HG02798 (cell line): ENCODE measurements around the gene TPD52L1.
A peak's percentile ranks its signal among the peaks of the same experiment; 100 is the strongest.
"Not testable (repeated sequence)": the region's sequence is repeated elsewhere in the genome, so short reads cannot be mapped to it uniquely, and the experiment has no call there.

Experiments
- ATAC-seq: cut with Tn5 transposase; IDR thresholded peaks from one replicate; pipeline ENCODE4 v1.9.1; 2021; ENCODE audit warnings: mild to moderate bottlenecking; ENCODE audit not compliant: unreplicated experiment, poor library complexity

Gene TPD52L1

DNA sequence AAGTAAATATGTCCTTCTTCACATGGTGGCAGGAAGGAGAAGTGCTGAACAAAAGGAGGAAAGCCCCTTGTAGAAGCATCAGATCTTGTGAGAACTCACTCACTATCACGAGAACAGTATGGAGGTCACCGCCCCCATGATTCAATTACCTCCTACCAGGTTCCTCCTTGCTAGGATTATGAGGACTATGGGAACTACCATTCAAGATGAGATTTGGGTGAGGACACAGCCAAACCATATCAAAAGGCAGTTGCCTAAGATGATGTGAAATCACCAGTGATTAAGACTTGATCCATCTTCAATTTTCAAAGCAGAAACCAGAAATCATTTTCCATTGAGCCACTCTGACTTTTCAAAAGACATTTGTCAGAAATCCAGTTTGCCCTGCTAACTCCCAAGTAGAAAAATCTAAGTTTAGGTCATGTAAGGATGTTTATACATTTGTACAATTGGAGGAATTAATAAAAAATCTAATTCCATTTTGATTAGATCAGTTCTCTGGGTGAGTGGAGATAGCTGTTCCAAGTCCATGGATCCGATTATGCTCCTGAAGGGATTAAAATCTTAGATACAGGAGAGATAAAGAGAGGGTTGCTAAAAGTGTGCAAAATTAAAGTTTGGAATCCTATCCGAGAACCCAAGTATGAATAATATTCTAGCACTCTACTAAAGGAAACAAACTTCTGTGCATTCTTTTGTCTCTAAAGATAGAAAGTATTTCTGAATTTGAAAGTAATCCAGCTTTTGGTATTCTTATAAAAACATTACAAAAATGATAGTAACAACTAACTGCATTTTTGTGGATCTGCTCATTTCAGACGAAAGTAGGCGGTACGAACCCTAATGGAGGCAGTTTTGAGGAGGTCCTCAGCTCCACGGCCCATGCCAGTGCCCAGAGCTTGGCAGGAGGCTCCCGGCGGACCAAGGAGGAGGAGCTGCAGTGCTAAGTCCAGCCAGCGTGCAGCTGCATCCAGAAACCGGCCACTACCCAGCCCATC lies 108.7 kb downstream of the TPD52L1 start:
- ATAC-seq: no peak

DNA sequence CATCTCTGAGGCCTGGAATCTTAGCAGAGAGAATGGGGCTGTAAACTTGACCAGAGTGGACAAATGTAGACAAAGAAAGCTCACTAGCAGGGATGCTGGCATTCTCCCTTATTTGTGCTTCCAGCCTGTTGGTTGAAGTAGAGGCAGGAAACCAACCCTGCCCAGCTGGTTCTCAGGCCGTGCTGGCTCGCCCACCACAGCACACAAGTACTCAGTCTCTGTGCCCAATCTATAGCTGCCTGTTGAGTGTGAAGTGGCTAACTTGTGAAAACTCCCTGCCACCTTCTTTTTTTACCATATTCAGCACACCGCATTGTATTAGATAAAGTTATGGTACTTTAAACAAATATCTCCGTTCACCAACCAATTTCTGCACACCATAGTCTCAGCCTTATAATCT lies 110.9 kb downstream of the TPD52L1 start:
- no peak for ATAC-seq

GRCh38 chr6:125267806-125268523 lies 114.4 kb downstream of the TPD52L1 start:
- ATAC-seq: no peak

DNA sequence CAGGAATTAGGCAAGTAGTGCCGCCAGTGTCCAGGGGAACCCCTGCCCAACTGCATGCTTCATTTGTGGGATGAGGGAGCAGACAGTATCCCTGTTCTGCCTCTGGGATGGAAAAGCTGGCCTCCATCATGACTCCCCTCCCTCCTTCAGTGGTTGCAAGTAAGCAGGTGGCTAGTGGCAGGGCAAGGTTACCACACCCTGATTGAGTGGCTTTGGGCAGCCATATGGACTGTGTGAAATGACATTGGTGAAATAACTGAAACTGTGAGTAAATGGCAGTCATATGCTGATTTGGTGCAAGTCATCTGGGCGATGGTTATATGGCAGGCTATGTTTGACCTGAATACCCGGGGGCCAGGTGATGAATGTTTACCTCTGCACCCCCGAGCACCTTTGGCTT lies 115.2 kb downstream of the TPD52L1 start:
- ATAC-seq: no peak

- no peak for ATAC-seq
Observed at GRCh38 chr6:125269328-125269985, 115.9 kb downstream of the TPD52L1 start.

DNA sequence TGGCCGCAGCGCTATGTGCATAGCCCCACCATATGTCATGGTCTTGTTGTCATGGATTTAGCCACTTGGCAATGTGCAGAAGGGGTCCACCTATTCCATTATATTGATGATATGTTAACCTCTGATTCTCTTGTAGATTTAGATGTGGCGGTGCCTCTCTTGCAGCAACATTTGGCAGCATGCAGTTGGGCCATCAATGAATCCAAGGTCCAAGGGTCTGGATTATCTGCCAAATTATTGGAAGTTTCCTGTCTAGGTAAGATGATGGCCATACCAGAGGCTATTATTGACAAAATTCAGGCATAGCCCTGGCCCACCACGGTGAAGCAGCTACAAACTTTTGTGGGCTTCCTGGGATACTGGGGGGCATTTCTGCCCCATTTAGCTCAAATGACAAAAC lies 116.8 kb downstream of the TPD52L1 start:
- no peak for ATAC-seq

DNA sequence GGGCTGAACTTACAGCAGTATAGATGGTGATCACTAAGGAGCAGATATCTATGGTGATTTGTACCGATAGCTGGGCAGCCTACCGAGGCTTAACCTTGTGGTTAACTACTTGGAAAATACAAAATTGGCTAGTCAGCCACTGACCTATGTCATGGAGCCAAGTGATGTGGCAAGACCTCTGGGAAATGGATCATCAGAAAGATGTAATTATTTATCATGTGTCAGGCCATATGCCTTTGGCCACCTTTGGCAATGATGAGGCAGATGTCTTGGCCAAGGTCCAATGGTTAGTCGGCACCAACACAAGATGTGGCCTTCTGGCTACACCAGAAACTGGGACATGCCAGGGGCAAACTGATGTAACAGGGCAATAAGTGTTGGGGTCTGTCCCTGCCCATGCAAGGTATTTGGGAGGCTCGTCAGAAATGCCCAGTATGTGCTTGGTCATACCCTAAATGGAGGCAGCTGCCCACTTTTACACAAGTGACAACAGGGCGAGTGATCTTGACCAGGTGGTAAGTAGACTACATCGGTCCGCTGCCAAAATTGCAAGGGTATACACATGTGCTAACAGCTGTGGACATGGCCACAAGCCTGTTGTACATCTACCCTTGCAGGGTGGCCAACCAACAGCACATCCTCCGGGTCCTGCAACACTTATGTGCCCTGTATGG lies 118.0 kb downstream of the TPD52L1 start:
- no peak for ATAC-seq

- no peak for ATAC-seq
Observed at GRCh38 chr6:125273251-125273650, 119.7 kb downstream of the TPD52L1 start.

- ATAC-seq: no peak
Observed at GRCh38 chr6:125273965-125274364, 120.4 kb downstream of the TPD52L1 start.

- ATAC-seq: no peak
Observed at GRCh38 chr6:125274935-125275334, 121.4 kb downstream of the TPD52L1 start.

GRCh38 chr6:125275779-125276178 lies 122.2 kb downstream of the TPD52L1 start:
- ATAC-seq: no peak

DNA sequence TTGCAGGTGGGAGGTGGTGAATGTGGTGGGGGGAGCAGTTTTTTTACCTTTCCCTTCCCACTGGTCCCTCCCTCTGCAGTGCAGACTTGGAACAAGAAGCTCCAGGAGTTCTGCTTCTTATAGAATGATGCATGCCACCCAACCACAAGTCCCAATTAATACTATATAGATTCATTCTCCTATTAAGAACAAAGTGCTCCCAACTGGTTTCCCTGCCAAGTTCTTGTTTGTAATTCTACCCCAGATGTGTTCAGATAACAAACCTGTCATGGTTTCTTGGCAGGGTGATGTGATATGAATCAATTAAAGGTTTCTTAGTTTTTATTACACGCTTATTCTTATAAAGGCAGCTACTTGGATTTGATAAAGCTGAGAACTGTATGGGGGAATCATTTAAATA lies 124.3 kb downstream of the TPD52L1 start:
- no peak for ATAC-seq

GRCh38 chr6:125279961-125280360 lies 126.4 kb downstream of the TPD52L1 start:
- peak; percentile 52 for ATAC-seq

DNA sequence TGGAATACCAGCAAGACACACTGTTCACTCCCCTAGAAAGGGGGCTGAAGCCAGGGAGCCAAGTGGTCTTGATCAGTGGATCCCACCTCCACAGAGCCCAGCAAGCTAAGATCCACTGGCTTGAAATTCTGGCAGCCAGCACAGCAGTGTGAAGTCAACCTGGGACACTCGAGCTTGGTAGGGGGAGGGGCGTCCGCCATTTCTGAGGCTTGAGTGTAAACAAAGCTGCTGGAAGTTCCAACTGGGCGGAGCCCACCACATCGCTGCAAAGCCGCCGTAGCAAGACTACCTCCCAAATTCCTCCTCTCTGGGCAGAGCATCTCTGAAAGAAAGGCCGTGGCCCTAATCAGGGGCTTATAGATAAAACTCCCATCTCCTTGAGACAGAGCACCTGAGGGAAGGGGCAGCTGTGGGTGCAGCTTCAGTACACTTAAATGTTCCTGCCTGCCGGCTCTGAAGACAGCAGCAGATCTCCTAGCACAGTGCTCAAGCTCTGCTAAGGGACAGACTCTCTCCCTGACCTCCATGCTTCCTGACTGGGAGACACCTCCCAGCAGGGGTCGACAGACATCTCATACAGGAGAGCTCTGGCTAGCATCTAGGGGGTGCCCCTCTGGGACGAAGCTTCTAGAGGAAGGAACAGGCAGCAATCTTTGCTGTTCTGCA lies 126.9 kb downstream of the TPD52L1 start:
- ATAC-seq: not testable (repeated sequence)

DNA sequence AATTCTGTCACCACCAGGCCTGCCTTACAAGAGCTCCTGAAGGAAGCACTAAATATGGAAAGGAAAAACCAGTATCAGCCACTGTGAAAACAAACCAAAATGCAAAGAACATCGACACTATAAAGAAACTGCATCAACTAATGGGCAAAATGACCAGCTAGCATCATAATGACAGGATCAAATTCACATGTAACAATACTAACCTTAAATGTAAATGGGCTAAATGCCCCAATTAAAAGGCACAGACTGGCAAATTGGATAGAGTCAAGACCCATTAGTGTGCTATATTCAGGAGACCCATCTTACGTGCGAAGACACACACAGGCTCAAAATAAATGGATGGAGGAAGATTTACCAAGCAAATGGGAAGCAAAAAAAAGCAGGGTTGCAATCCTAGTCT lies 128.9 kb downstream of the TPD52L1 start:
- ATAC-seq: not testable (repeated sequence)

DNA sequence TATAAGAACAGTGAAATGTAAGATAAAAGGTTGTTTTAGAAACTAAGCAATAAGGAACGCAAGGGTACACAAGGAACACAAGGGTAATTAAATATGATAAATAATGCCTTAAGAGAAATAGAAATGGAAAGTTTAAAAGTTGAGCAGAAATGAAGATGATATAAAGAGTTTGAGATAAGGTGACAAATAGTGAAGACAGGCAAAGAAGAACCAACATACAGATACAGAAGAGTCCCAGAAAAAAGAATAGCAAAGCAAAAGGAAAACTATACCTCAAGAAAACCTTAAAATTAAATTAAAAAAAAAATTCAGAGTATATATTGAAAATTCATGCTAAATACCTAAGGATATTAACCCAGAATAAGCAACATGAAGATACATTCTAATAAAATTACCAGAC lies 131.8 kb downstream of the TPD52L1 start:
- no peak for ATAC-seq

DNA sequence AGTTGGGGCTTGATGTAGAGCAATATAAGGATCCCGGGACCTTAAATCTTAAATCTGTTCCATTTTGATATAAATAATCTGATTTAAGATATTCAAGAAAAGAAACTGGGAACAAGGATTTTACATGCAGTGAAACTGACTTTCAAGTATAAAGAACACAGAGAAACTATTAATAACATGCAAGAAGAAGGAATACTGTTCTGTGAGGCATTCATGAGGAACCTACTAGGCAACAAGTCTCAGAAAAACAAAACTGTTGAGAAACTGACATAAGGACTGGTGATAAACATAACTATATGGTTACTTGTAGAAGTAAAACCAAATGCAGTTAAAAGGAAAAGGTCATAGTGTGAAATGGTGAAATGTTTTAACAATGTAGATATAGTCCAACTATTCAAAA lies 132.4 kb downstream of the TPD52L1 start:
- no peak for ATAC-seq

- ATAC-seq: no peak
Observed at GRCh38 chr6:125287718-125288117, 134.1 kb downstream of the TPD52L1 start.

DNA sequence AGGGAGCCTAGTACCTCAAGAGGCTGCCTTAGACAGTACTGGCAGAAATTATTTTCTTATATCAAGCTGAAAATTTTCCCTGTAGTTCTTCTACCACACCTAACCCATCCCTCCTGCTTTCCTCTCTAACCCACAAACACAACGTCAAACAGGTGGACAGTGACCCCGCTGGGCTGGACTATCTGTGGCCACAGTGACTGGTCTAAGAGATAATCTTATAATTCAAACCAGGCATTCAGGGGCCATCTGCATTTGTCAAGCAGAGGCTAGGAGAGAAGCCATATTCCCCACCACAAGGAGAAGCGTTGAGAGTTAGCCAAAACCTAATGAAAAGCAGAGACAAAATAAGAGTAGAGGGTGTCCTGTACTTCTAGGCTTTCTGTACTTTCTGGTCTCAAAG lies 140.0 kb downstream of the TPD52L1 start:
- ATAC-seq: no peak

DNA sequence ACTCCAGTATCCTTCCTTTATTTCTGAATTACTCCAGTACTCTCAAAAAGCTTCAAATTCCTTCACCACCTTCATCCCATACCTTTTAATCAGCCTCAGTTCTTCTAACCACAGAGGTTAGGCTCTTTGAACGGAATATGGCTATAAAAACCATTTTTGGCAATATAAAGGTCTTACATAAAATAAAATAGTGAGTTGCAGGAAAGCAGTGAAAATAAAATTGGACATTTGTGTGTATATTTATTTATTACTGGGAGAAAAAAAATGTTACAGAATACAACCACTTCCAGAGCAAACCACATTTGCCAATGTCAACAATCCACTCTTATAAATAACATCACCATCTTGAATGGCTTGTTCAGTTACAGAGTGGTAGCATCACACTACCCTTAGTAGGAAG lies 140.5 kb downstream of the TPD52L1 start:
- no peak for ATAC-seq
